ENCODE results near the gene COX19.

Gene COX19

GRCh38 chr7:991729-992656, 16.6 kb upstream of the COX19 start:
- no peak for TF ChIP-seq REST (IDR thresholded peaks at IDR 0.05; ENCODE audit: insufficient replicate concordance, low read depth)
- TF ChIP-seq SPI1 (IDR thresholded peaks at IDR 0.05; ENCODE audit: borderline replicate concordance, low read depth), result no peak
- TF ChIP-seq, protein P1, sequence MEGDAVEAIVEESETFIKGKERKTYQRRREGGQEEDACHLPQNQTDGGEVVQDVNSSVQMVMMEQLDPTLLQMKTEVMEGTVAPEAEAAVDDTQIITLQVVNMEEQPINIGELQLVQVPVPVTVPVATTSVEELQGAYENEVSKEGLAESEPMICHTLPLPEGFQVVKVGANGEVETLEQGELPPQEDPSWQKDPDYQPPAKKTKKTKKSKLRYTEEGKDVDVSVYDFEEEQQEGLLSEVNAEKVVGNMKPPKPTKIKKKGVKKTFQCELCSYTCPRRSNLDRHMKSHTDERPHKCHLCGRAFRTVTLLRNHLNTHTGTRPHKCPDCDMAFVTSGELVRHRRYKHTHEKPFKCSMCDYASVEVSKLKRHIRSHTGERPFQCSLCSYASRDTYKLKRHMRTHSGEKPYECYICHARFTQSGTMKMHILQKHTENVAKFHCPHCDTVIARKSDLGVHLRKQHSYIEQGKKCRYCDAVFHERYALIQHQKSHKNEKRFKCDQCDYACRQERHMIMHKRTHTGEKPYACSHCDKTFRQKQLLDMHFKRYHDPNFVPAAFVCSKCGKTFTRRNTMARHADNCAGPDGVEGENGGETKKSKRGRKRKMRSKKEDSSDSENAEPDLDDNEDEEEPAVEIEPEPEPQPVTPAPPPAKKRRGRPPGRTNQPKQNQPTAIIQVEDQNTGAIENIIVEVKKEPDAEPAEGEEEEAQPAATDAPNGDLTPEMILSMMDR (IDR thresholded peaks at IDR 0.05; ENCODE audit: insufficient read depth, low read length), result no peak
- no peak for TF ChIP-seq GABPA (IDR thresholded peaks at IDR 0.05; ENCODE audit: low read depth)
- TF ChIP-seq POLR2AphosphoS5 (IDR thresholded peaks at IDR 0.05; ENCODE audit: low read depth), result no peak
- no peak overlapping the region for H3K27ac ChIP-seq (replicated peaks)
- DNase-seq (ENCODE audit: low read depth in 1 of 2, low spot score in 1 of 2), result no peak
- H3K27me3 ChIP-seq (ENCODE audit: insufficient read depth, poor library complexity, severe bottlenecking), result no peaks in the 10 kb centered on the region
- H3K4me3 ChIP-seq (replicated peaks; ENCODE audit: insufficient read depth, low read length), result no peak overlapping the region

DNA sequence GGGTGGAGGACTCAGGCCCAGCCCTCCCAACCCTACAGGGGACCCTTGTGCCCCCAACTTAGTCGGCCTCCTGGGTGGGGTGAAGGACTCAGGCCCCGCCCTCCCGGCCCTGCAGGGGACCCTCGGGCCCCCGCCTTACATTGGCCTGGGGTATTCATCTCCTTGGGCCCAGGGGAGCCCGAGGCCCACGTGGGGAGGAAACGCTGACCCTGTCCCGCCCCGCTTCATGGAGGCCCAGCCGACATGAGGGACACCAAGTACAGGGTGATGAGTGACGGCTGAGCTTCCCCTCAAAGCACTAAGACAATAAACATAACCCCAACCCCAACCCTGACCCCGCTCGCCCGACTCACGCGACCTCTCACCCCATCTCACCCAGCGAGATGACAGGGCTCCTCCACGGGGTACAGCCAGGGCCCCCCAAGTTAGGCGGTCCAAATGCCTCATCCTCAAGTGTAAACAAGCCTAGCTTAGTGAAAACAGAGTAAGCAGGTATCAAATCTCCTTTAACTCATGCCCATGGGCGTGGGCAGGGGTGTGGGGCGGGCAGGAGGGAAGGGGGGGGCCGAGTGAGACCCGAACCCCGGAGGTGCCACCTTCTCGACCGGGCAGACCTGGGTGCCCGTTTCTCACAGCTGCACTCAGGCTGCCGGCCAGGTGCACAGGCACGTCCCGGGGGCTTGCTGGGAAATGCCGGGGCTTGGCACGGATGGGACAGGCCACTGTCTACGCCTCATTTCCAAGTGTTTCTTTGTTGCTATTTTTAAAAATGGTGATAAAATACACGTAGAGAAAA, 15.8 kb upstream of the COX19 start:
- Histone ChIP-seq H3K4me3 (replicated peaks; ENCODE audit: insufficient read depth, low read length) (no peak overlapping the region), H3K27ac (replicated peaks) (no peak overlapping the region), H3K27me3 (ENCODE audit: insufficient read depth, poor library complexity, severe bottlenecking) (no peaks in the 10 kb centered on the region)
- DNase-seq (ENCODE audit: low read depth in 1 of 2, low spot score in 1 of 2), result no peak
- TF ChIP-seq SPI1 (IDR thresholded peaks at IDR 0.05; ENCODE audit: borderline replicate concordance, low read depth), result no peak

DNA sequence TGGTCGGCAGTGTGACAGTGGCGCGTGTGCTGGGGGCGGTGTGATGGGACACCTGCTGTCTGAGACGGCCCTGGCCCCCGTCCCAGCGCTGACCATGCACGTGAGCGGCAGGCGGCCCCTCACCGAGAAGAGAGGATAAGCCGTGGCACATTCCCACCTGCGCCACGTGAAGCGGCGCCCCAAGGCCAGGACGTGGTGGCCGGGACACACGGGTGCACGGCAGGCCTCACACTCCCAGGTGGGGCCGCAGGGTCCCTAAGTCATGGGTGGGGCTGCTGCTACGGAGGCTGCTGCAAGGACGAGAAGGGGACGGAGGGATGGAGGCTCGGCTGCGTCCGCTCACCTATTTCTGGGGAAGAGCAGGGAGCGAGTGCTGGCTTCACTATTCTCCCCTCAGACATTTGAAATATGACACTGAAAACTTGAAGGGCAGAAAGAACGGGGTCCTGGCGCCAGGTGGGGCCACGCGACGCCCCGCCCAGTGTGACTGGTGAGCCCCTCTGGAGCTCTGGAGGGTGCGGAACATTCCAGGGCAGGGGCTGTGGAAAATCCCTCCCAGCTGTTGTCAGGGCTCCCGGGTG, 15.1 kb upstream of the COX19 start:
- H3K27ac ChIP-seq (replicated peaks), result no peak overlapping the region
- DNase-seq (ENCODE audit: low read depth in 1 of 2, low spot score in 1 of 2), result no peak
- no peaks in the 10 kb centered on the region for H3K27me3 ChIP-seq (ENCODE audit: insufficient read depth, poor library complexity, severe bottlenecking)
- TF ChIP-seq SPI1 (IDR thresholded peaks at IDR 0.05; ENCODE audit: borderline replicate concordance, low read depth) (no peak), GABPA (IDR thresholded peaks at IDR 0.05; ENCODE audit: low read depth) (no peak), POLR2AphosphoS5 (IDR thresholded peaks at IDR 0.05; ENCODE audit: low read depth) (no peak)
- TF ChIP-seq, protein P1 (IDR thresholded peaks at IDR 0.05; ENCODE audit: insufficient read depth, low read length), result no peak
- H3K4me3 ChIP-seq (replicated peaks; ENCODE audit: insufficient read depth, low read length), result no peak overlapping the region

GRCh38 chr7:988963-989529, 13.7 kb upstream of the COX19 start:
- TF ChIP-seq POLR2AphosphoS5 (IDR thresholded peaks at IDR 0.05; ENCODE audit: low read depth), result no peak
- TF ChIP-seq, protein P1 (IDR thresholded peaks at IDR 0.05; ENCODE audit: insufficient read depth, low read length), result no peak
- no peak for TF ChIP-seq SPI1 (IDR thresholded peaks at IDR 0.05; ENCODE audit: borderline replicate concordance, low read depth)
- TF ChIP-seq GABPA (IDR thresholded peaks at IDR 0.05; ENCODE audit: low read depth), result no peak
- no peak for TF ChIP-seq REST (IDR thresholded peaks at IDR 0.05; ENCODE audit: insufficient replicate concordance, low read depth)
- no peak for DNase-seq (ENCODE audit: low read depth in 1 of 2, low spot score in 1 of 2)
- no peak overlapping the region for H3K27ac ChIP-seq (replicated peaks)
- peaks cover 2% of the 10 kb centered on the region for H3K27me3 ChIP-seq (ENCODE audit: insufficient read depth, poor library complexity, severe bottlenecking)
- no peak overlapping the region for H3K4me3 ChIP-seq (replicated peaks; ENCODE audit: insufficient read depth, low read length)
